CD8-positive, alpha-beta memory T cell (primary cell): ENCODE results near the gene AP3D1. TPM values are rescaled to one million over a fixed set of nuclear protein-coding genes. Genes with fewer than 3 reads are reported as not detected.

Experiments
- CTCF ChIA-PET: fragments of 350-600 bp; sonication (Branson Sonifier 250); formaldehyde crosslinking; loops from one replicate; lab custom pipeline; 2021; ENCODE audit warnings: antibody characterized with exemption; lab: Charles Lee
- POLR2A ChIA-PET: fragments of 350-600 bp; sonication (Branson Sonifier 250); formaldehyde crosslinking; loops from one replicate; lab custom pipeline; 2021; ENCODE audit warnings: antibody characterized with exemption; lab: Charles Lee
- DNase-seq, 5 donors: peaks; one replicate each; pipeline versions ENCODE4 v3.0.0 to v3.0.0-alpha.2; 2020 to 2022; ENCODE audit warnings: mixed read lengths in 1 of 5
- H3K27ac ChIP-seq: one replicate; pipeline ENCODE4 v1.7.0; 2013; ENCODE audit warnings: low read depth, mild to moderate bottlenecking, low read length, moderate library complexity
- H3K27me3 ChIP-seq: 2 replicates; pipeline ENCODE4 v1.7.0; 2013; ENCODE audit warnings: low read length, mild to moderate bottlenecking; ENCODE audit not compliant: insufficient read depth, poor library complexity, severe bottlenecking
- H3K36me3 ChIP-seq: 2 replicates; pipeline ENCODE4 v1.7.0; 2013; ENCODE audit warnings: mild to moderate bottlenecking, low read length, moderate library complexity; ENCODE audit not compliant: insufficient read depth
- H3K4me1 ChIP-seq: 2 replicates; pipeline ENCODE4 v1.7.0; 2013; ENCODE audit warnings: mild to moderate bottlenecking, low read length, moderate library complexity; ENCODE audit not compliant: insufficient read depth
- H3K4me3 ChIP-seq: 2 replicates; pipeline ENCODE4 v1.7.0; 2013; ENCODE audit warnings: mild to moderate bottlenecking, low read length
- H3K9me3 ChIP-seq: 2 replicates; pipeline ENCODE4 v1.7.0; 2013; ENCODE audit warnings: mild to moderate bottlenecking, low read length
- H3K27ac Mint-ChIP-seq, 8 donors: one replicate each; pipeline ENCODE4 v1.8.0; 2020 to 2021; ENCODE audit warnings: mixed read lengths in 8 of 8, mild to moderate bottlenecking in 6 of 8, inconsistent platforms in 3 of 8, moderate library complexity in 3 of 8
- H3K27me3 Mint-ChIP-seq, 2 donors: one replicate each; pipeline ENCODE4 v1.8.0; 2020 to 2021; ENCODE audit warnings: mixed read lengths in 2 of 2, mild to moderate bottlenecking in 1 of 2, moderate library complexity in 1 of 2
- H3K36me3 Mint-ChIP-seq, 3 donors: one replicate each; pipeline ENCODE4 v1.8.0; 2020 to 2021; ENCODE audit warnings: mixed read lengths in 3 of 3, inconsistent platforms in 1 of 3, mild to moderate bottlenecking in 1 of 3
- H3K4me1 Mint-ChIP-seq, 3 donors: one replicate each; pipeline ENCODE4 v1.8.0; 2020 to 2021; ENCODE audit warnings: mixed read lengths in 3 of 3, inconsistent platforms in 1 of 3, mild to moderate bottlenecking in 1 of 3
- H3K4me3 Mint-ChIP-seq, 7 donors: one replicate each; pipeline ENCODE4 v1.8.0; 2020 to 2021; ENCODE audit warnings: mixed read lengths in 7 of 7, mild to moderate bottlenecking in 6 of 7, moderate library complexity in 4 of 7, inconsistent platforms in 2 of 7
- H3K9me3 Mint-ChIP-seq, 5 donors: one replicate each; pipeline ENCODE4 v1.8.0; 2020 to 2022; ENCODE audit warnings: mixed read lengths in 5 of 5, mild to moderate bottlenecking in 3 of 5, moderate library complexity in 2 of 5, inconsistent platforms in 1 of 5
- polyA plus RNA-seq: library from polyadenylated mRNA; unstranded; fragments of 300-500 nt; fragmentation: Illumina TruSeq; gene quantifications from one replicate; pipeline ENCODE4 v1.2.3, GENCODE V29; 2021
- total RNA-seq, 2 experiments: library from RNA; stranded (reverse); gene quantifications; one replicate each; pipeline ENCODE4 v1.2.3, GENCODE V29; 2021

The AP3D1 gene
- total and polyA plus RNA-seq, 3 experiments from 2014 or later, result 44.2 to 99.2 (median 96.5) TPM

DNA sequence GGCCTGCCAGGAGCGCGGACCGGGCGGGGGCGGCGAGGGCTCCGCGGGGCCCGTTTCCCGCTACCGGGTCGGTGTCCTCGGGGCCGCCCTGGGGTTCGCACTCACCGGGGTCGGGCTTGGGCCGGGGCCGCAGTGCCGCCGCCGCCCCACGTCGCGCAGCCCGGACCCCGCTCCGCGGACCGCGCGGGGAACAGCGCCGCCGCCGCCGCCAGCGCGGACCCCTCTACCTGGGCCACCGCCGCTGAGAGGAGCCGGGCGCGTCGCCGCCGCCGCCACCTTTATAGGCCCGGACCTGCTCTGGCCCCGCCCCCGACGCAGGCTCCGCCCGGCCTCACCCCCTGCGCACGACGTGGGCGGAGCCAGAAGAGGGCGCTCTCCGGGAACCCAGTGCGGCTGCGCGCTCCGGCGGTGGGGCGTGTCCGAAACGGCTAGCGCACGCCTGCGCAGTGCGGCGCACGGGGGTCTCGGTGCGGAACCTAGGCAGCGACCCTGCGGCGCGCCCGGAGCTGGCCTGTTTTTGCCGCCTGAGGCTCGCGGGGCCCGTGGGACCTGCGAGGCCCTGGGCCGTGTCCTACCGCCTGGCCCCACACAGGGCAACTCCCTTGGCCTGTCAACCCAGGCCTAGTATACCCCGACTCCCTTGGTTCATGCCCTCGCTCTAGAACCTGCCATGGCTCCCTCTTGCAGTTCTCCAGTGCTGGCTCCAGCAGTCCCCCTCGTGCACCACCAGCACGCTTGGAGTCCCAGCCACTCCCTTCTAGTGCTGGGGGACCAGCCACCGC lies 100.2 kb downstream of the AP3D1 start, which contains the start of gene MKNK2:
Gene MKNK2, minus strand, starts transcription at position 254 of the 782 bp plus-strand sequence. CDS start 393 bp downstream, outside the sequence.
- H3K9me3 ChIP-seq, result no peaks in the 10 kb centered on the region
- Mint-ChIP-seq H3K27me3 (peaks cover 0 to 2% of the 10 kb centered on the region in 2 donors), H3K9me3 (no peaks in the 10 kb centered on the region), H3K36me3 (peaks cover 0 to 21% (median 0%) of the 10 kb centered on the region in 3 donors), H3K27ac (peak within 1 kb of the TSS; percentile 92 to 99 (median 97)), H3K4me1 (peaks cover 26 to 63% (median 28%) of the 10 kb centered on the region in 3 donors), H3K4me3 (peak within 1 kb of the TSS; percentile 86 to 95 (median 88))
- peak within 1 kb of the TSS; percentile 98 for H3K4me3 ChIP-seq
- DNase-seq, result peak; percentile 90 to 97 (median 94)
- ChIA-PET POLR2A (interaction anchor here (0.6 to 2.0 kb wide), 7 partner anchors 9 to 194 kb away, joined by 3 to 17 read pairs (median 4); no protein-coding TSS in a partner anchor), CTCF (interaction anchor here (0.9 to 3.0 kb wide), 9 partner anchors 9 to 184 kb away, joined by 3 to 19 read pairs (median 6); no protein-coding TSS in a partner anchor)
- H3K36me3 ChIP-seq, result no peaks in the 10 kb centered on the region
- H3K27me3 ChIP-seq, result no peaks in the 10 kb centered on the region
- peaks cover 65% of the 10 kb centered on the region for H3K4me1 ChIP-seq
- H3K27ac ChIP-seq, result peak within 1 kb of the TSS; percentile 88

Other genes with a start within 250 kb of the AP3D1 start
- 1 to 10 TPM; 6.3 to 6.6 TPM for gene ADAT3, start 246.2 kb downstream of the AP3D1 start, total RNA-seq
- gene ADAT3, start 246.2 kb downstream of the AP3D1 start, polyA plus RNA-seq, result 4.6 TPM
- 10 to 100 TPM; 38.6 to 40.6 TPM for gene SCAMP4, start 246.2 kb downstream of the AP3D1 start, total RNA-seq
- gene SCAMP4, start 246.2 kb downstream of the AP3D1 start, polyA plus RNA-seq, result 16.3 TPM
- 10 to 100 TPM; 62.1 to 63.5 TPM for gene CSNK1G2, start 210.4 kb downstream of the AP3D1 start, total RNA-seq
- 58.2 TPM for gene CSNK1G2, start 210.4 kb downstream of the AP3D1 start, polyA plus RNA-seq
- gene BTBD2, start 135.9 kb downstream of the AP3D1 start, total RNA-seq, result 10 to 100 TPM; 18.6 to 22.5 TPM
- gene BTBD2, start 135.9 kb downstream of the AP3D1 start, polyA plus RNA-seq, result 5.3 TPM
- 100 to 1,000 TPM; 137 to 147 TPM for gene MKNK2, start 100.3 kb downstream of the AP3D1 start, total RNA-seq
- gene MKNK2, start 100.3 kb downstream of the AP3D1 start, polyA plus RNA-seq, result 50.8 TPM
- 100 to 1,000 TPM; 171 to 188 TPM for gene MOB3A, start 55.2 kb downstream of the AP3D1 start, total RNA-seq
- gene MOB3A, start 55.2 kb downstream of the AP3D1 start, polyA plus RNA-seq, result 106 TPM
- gene IZUMO4, start 54.7 kb downstream of the AP3D1 start, total RNA-seq, result 1 to 10 TPM; 8.9 to 9.7 TPM
- 0.58 TPM for gene IZUMO4, start 54.7 kb downstream of the AP3D1 start, polyA plus RNA-seq
- 10 to 100 TPM; 82.0 to 84.9 TPM for gene DOT1L, start 12.4 kb upstream of the AP3D1 start, total RNA-seq
- 1.2 TPM for gene DOT1L, start 12.4 kb upstream of the AP3D1 start, polyA plus RNA-seq
- 10 to 100 TPM; 96.6 to 99.1 TPM for gene PLEKHJ1, start 84.8 kb upstream of the AP3D1 start, total RNA-seq
- 120 TPM for gene PLEKHJ1, start 84.8 kb upstream of the AP3D1 start, polyA plus RNA-seq
- 100 to 1,000 TPM; 131 to 138 TPM for gene SF3A2, start 85.3 kb upstream of the AP3D1 start, total RNA-seq
- 36.2 TPM for gene SF3A2, start 85.3 kb upstream of the AP3D1 start, polyA plus RNA-seq
- gene AMH, start 97.8 kb upstream of the AP3D1 start, total RNA-seq, result 1 to 10 TPM; 5.9 to 7.4 TPM
- not detected for gene AMH, start 97.8 kb upstream of the AP3D1 start, polyA plus RNA-seq
- 1 to 10 TPM in 1 of 2 experiments, under 1 TPM in 1; 0.73 to 1.0 TPM for gene JSRP1, start 104.9 kb upstream of the AP3D1 start, total RNA-seq
- 0.91 TPM for gene JSRP1, start 104.9 kb upstream of the AP3D1 start, polyA plus RNA-seq
- gene PEAK3, start 130.6 kb upstream of the AP3D1 start, total RNA-seq, result not detected
- 0.79 TPM for gene PEAK3, start 130.6 kb upstream of the AP3D1 start, polyA plus RNA-seq
- gene LINGO3, start 156.6 kb upstream of the AP3D1 start, total RNA-seq, result under 1 TPM; 0.09 to 0.15 TPM
- 9.2 TPM for gene LINGO3, start 156.6 kb upstream of the AP3D1 start, polyA plus RNA-seq
- 100 to 1,000 TPM; 163 to 168 TPM for gene LSM7, start 177.0 kb upstream of the AP3D1 start, total RNA-seq
- gene LSM7, start 177.0 kb upstream of the AP3D1 start, polyA plus RNA-seq, result 162 TPM
- 10 to 100 TPM; 39.0 to 41.4 TPM for gene SPPL2B, start 177.1 kb upstream of the AP3D1 start, total RNA-seq
- gene SPPL2B, start 177.1 kb upstream of the AP3D1 start, polyA plus RNA-seq, result 8.4 TPM
- not detected for gene TMPRSS9, start 208.7 kb upstream of the AP3D1 start, total RNA-seq
- not detected for gene TMPRSS9, start 208.7 kb upstream of the AP3D1 start, polyA plus RNA-seq